SK-N-SH (cell line): ENCODE measurements around the gene PIP5K1C.

ENCODE experiments used
- CHD2 ChIP-seq: fragments of 150-350 bp; IDR thresholded peaks from 2 replicates; pipeline ENCODE4 v1.6.1; 2018; ENCODE audit warnings: low read length; ENCODE audit not compliant: partially characterized antibody
- CTCF ChIP-seq: fragments of 200-600 bp; sonication (generic); IDR thresholded peaks from 2 replicates; pipeline ENCODE4 v1.6.1; 2017; ENCODE audit warnings: antibody characterized with exemption, mild to moderate bottlenecking, moderate library complexity
- EZH2phosphoT487 ChIP-seq: fragments of 200-600 bp; sonication (generic); IDR thresholded peaks from 2 replicates; pipeline ENCODE4 v1.6.1; 2017; ENCODE audit warnings: low read depth, mixed run types, mild to moderate bottlenecking, antibody characterized with exemption, moderate library complexity, borderline replicate concordance
- GABPA ChIP-seq: IDR thresholded peaks from 2 replicates; pipeline ENCODE4 v1.4.0; 2012; ENCODE audit warnings: low read depth, mild to moderate bottlenecking
- NRF1 ChIP-seq: IDR thresholded peaks from 2 replicates; pipeline ENCODE4 v1.6.1; 2012; ENCODE audit warnings: low read depth, mild to moderate bottlenecking, low read length
- RAD21 ChIP-seq: IDR thresholded peaks from 2 replicates; pipeline ENCODE4 v1.6.1; 2012; ENCODE audit warnings: mild to moderate bottlenecking, low read length
- RFX5 ChIP-seq: IDR thresholded peaks from 2 replicates; pipeline ENCODE4 v1.6.1; 2012; ENCODE audit warnings: mild to moderate bottlenecking, improper control_type of control experiment, low read length
- TF ChIP-seq, protein P1 (sequence below): fragments of 150-350 bp; IDR thresholded peaks from 2 replicates; pipeline ENCODE4 v1.6.1; 2017; ENCODE audit warnings: antibody characterized with exemption, low read length, low read depth, borderline replicate concordance

- TF ChIP-seq CTCF (no peak), RAD21 (no peak), GABPA (no peak), CHD2 (no peak), NRF1 (no peak), RFX5 (no peak), EZH2phosphoT487 (no peak)
- TF ChIP-seq, protein P1, sequence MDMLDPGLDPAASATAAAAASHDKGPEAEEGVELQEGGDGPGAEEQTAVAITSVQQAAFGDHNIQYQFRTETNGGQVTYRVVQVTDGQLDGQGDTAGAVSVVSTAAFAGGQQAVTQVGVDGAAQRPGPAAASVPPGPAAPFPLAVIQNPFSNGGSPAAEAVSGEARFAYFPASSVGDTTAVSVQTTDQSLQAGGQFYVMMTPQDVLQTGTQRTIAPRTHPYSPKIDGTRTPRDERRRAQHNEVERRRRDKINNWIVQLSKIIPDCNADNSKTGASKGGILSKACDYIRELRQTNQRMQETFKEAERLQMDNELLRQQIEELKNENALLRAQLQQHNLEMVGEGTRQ: no peak
These were observed 63.3 kb downstream of the PIP5K1C start for GRCh38 chr19:3636962-3637361.
